Fibroblast of the aortic adventitia (primary cell): ENCODE results near the gene CLEC2D. TPM values are rescaled to one million over a fixed set of nuclear protein-coding genes. Genes with fewer than 3 reads are reported as not detected.
A peak's percentile ranks its signal among the peaks of the same experiment; 100 is the strongest.

Source experiments
- DNase-seq: peaks from one replicate; pipeline ENCODE4 v3.0.0-alpha.2; 2010; ENCODE audit warnings: low read depth
- H3K4me3 ChIP-seq: 2 replicates; pipeline ENCODE4 v1.5.1; 2011; ENCODE audit warnings: low read depth, mild to moderate bottlenecking, control low read depth, low read length, moderate library complexity
- total RNA-seq: library from RNA; depleted of rRNA; stranded (reverse); fragments of >200 nt; gene quantifications from 2 replicates; pipeline ENCODE4 v1.2.3, GENCODE V29; 2012; ENCODE audit warnings: low replicate concordance
- TF ChIP-seq, protein P1 (sequence below): IDR thresholded peaks from 2 replicates; pipeline ENCODE4 v1.5.1; 2011; ENCODE audit warnings: mild to moderate bottlenecking, low read length, control low read depth, inconsistent platforms; ENCODE audit not compliant: insufficient read depth

The CLEC2D gene
- total RNA-seq, 1 donor = 4.6 TPM

DNA sequence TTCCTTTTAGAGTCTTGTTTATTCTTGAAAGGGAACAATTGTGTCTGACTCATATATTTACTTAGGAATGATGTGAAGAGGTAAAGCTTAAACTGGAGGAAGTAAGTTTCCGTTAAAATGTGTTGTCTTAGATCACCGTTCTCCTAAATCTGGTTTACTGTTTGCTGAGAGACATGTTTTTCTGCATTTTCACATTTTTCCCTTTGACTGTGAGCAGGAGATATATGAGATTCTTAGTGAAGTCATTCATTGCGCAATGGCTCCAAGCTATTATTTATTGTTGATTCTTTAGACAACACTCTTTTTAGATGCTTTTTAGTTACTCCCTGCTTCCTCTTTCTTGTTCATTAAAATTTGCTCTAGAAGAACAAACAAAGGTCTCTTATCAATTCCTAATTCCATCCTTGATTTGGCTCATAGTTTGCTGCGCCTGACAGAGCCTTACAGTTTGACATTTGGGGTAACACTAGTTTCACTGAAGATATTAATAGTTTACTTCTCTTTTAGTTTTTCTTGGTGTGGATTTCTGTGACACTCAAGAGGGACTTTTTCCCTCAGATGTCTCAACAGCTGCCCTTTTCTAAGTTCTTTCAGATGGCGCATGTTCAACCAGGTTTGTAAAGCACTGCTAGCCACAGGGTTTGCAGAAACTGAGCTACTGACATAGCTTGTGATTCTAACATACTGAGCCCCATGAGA lies 52.0 kb downstream of the CLEC2D start:
- H3K4me3 ChIP-seq = no peak overlapping the region
- TF ChIP-seq, protein P1, sequence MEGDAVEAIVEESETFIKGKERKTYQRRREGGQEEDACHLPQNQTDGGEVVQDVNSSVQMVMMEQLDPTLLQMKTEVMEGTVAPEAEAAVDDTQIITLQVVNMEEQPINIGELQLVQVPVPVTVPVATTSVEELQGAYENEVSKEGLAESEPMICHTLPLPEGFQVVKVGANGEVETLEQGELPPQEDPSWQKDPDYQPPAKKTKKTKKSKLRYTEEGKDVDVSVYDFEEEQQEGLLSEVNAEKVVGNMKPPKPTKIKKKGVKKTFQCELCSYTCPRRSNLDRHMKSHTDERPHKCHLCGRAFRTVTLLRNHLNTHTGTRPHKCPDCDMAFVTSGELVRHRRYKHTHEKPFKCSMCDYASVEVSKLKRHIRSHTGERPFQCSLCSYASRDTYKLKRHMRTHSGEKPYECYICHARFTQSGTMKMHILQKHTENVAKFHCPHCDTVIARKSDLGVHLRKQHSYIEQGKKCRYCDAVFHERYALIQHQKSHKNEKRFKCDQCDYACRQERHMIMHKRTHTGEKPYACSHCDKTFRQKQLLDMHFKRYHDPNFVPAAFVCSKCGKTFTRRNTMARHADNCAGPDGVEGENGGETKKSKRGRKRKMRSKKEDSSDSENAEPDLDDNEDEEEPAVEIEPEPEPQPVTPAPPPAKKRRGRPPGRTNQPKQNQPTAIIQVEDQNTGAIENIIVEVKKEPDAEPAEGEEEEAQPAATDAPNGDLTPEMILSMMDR = no peak
- DNase-seq = peak; percentile 5

DNA sequence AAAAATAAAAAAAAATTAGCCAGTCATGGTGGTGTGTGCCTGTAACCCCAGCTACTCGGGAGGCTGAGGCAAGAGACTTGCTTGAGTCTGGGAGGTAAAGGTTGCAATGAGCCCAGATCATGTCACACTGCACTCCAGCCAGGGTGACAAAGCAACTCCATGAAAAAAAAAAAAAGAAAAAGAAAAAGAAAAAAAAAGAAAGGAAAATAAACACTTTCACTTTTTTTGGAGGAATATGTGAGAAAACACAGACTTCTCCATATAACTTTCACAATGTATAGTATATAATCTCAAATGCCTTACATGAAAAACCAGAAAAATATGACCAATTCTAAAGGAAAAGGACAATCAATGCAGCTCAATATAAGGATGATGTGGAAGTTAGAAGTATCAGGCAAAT lies 54.5 kb downstream of the CLEC2D start:
- DNase-seq = no peak
- no peak overlapping the region for H3K4me3 ChIP-seq
- TF ChIP-seq, protein P1 = no peak

DNA sequence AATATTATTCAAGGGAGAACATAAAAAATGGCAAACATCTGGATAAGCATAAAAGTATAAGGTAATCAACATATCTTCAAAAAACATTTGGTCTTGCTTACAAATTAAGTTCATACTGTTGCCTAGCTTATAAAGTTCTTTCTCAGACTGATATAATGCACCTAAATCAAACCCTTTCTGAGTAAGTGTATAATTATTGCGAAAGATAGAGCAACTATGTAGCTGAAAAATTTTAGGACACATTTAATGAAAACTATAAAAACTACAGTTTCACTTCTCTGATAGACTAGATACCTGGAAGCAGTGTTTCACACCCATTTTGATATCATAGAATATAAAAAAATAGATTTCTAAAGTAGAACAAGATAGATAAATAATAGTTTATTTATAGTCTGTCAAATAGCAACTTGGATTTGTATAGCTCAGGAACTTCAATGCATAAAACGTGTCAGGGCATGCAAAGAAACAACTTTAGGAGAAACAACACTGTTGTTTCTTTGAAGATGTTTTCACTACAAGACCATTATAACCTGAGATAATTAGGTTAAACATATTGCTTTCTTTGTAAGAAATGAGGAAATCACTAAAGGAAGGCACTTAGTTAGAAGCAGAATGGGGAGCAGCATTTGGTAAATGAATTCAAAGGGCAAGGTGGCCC lies 55.8 kb downstream of the CLEC2D start:
- DNase-seq = no peak
- TF ChIP-seq, protein P1 = no peak
- H3K4me3 ChIP-seq = no peak overlapping the region

DNA sequence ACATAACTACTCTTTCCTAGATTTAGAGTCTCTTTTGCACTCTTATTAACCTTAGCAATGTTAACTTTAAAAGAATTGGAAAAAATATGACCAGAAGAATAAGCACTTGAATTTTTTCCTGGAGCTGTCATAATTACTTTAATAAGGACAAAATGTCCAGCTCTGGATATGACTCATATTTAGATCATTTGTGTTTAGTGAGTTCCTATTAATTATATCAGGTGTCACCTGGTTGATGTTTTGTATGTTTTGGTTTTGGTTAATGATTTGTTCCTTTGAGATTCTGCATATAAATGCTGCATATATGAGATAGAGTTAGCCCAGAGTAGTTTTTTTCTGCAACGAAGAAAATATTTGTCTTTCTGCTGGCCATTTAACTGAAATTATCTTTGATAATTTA lies 58.3 kb downstream of the CLEC2D start:
- no peak for DNase-seq
- H3K4me3 ChIP-seq = no peak overlapping the region
- TF ChIP-seq, protein P1 = no peak

DNA sequence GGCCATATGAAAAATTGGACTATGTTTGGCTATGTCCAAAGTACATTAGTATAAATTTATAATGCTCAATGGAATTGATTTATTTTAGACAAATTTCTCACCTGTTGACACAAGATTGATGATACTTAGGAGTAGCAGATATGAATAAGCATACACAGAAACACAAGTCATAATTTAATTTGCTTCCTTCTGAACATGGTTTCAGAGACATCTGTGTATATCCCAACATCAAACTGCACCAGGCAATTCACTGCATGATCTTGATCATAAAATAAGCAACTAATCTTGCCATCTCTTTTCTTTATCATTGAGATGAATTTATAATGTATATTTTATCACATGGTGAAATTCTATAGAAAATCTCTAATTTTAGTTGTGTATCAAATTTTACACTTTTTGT lies 59.6 kb downstream of the CLEC2D start:
- DNase-seq = no peak
- H3K4me3 ChIP-seq = no peak overlapping the region
- TF ChIP-seq, protein P1 = no peak

DNA sequence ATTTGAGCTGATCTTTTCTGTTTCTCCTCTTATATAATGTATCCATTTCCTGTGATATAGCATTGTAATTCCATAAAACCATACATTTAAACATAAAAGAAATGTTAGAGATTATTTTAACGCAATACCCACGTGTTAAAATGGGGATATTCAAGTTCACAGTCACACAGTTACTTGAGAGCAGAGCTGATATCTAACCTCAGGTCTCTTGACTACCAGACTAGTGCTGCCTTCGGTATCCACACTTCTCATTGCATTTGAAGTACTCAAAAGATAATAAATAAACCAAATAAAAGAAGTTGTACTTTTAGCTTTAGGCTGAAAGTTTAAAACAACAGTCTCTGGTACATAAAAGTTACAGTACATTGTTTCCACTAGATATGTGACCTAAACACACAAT lies 60.5 kb downstream of the CLEC2D start:
- TF ChIP-seq, protein P1 = no peak
- H3K4me3 ChIP-seq = no peak overlapping the region
- no peak for DNase-seq
